ENCODE measurements around the gene SLIT3.

Gene SLIT3

DNA sequence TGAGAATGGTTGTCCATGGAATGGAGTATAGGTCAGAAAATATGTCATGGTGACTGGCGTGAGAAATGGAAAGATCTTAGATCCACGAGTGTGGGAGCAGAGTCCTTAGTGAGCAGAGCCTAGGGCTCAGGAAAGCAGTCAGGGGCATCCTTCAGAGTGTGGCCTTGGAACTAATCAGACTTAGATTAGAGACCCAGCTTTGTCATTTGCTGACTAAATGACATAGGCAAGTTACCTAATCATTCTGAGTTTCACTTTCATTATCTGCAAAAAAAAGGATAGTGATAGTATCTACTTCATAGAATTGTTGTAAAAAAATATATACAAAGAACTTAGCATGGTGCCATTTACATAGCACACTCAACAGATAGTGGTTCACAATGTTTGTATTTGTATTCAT is 24.3 kb upstream of the SLIT3 start:
- Histone ChIP-seq H3K27me3 (ENCODE audit: control insufficient read depth, insufficient read depth, low read length) (no peaks in the 10 kb centered on the region), H3K27ac (ENCODE audit: low read length) (no peak overlapping the region), H3K4me1 (ENCODE audit: control insufficient read depth, low read depth, low read length) (no peaks in the 10 kb centered on the region), H3K9ac (ENCODE audit: low read length) (no peak overlapping the region), H3K9me3 (ENCODE audit: control insufficient read depth, low read depth, low read length) (no peaks in the 10 kb centered on the region), H3K4me3 (ENCODE audit: low read length) (no peak overlapping the region), H3K36me3 (ENCODE audit: control insufficient read depth, low read depth, low read length) (no peaks in the 10 kb centered on the region)

DNA sequence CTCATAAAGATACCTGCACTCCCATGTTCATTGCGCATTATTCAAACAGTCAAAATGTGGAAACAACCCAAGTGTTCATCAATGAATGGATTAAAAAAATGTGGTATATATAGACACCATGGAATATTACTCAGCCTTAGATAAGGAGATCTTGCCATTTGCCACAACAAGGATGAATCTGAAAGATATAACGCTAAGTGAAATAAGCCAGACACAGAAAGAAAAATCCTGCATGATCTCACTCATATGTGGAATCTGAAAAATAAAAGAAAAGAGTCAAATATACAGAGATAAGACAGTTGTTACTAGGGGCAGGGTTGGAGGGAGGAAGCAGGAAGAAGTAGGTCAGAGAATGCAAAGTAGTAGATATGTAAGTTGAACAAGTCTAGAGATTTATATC is 17.6 kb upstream of the SLIT3 start:
- no peaks in the 10 kb centered on the region for H3K36me3 ChIP-seq (ENCODE audit: control insufficient read depth, low read depth, low read length)
- no peaks in the 10 kb centered on the region for H3K27me3 ChIP-seq (ENCODE audit: control insufficient read depth, insufficient read depth, low read length)
- no peak overlapping the region for H3K9ac ChIP-seq (ENCODE audit: low read length)
- H3K27ac ChIP-seq (ENCODE audit: low read length), result no peak overlapping the region
- no peaks in the 10 kb centered on the region for H3K4me1 ChIP-seq (ENCODE audit: control insufficient read depth, low read depth, low read length)
- H3K4me3 ChIP-seq (ENCODE audit: low read length), result no peak overlapping the region
- no peaks in the 10 kb centered on the region for H3K9me3 ChIP-seq (ENCODE audit: control insufficient read depth, low read depth, low read length)

DNA sequence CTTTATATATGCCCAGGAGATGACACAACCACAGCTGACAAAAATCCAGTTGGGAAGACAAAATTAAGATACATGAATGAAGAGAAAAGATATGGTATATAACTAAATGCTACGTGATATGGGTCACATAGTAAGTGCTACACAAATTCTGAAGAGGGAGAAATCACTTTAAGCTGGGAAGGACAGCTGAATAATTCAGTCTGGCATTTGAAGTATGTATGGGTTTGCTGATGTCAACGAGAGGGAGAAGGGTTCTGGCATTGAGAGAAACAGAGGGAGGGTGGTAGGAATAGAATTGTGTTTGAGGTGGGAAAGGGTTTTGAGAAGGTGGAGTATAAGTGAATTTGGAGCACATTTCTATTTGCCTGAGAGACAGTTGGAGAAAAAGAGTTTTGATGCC is 6.7 kb upstream of the SLIT3 start:
- Histone ChIP-seq H3K36me3 (ENCODE audit: control insufficient read depth, low read depth, low read length) (no peaks in the 10 kb centered on the region), H3K9ac (ENCODE audit: low read length) (no peak overlapping the region), H3K27me3 (ENCODE audit: control insufficient read depth, insufficient read depth, low read length) (peaks cover 7% of the 10 kb centered on the region), H3K27ac (ENCODE audit: low read length) (no peak overlapping the region), H3K4me1 (ENCODE audit: control insufficient read depth, low read depth, low read length) (no peaks in the 10 kb centered on the region), H3K4me3 (ENCODE audit: low read length) (no peak overlapping the region), H3K9me3 (ENCODE audit: control insufficient read depth, low read depth, low read length) (no peaks in the 10 kb centered on the region)

DNA sequence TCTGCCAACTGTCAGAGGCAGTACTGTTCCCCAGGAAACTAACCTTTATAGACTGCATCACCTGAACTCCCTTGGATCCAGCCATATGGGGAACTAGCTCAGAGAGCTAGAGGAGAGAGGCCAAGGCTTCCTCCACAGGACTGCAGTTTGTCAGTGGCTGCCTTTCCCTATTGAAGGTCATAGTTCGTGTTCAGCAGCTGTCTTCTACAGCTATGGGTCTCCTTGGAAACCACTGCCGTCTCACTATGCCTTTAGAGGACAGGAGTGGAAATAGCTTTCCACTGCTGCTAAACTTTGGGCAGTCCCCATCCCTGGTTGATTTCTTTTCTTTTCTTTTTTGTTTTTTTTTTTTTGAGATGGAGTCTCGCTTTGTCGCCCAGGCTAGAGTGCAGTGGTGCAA is 4.4 kb upstream of the SLIT3 start:
- Histone ChIP-seq H3K27ac (ENCODE audit: low read length) (no peak overlapping the region), H3K36me3 (ENCODE audit: control insufficient read depth, low read depth, low read length) (no peaks in the 10 kb centered on the region), H3K4me1 (ENCODE audit: control insufficient read depth, low read depth, low read length) (peaks cover 5% of the 10 kb centered on the region), H3K9ac (ENCODE audit: low read length) (no peak overlapping the region), H3K9me3 (ENCODE audit: control insufficient read depth, low read depth, low read length) (no peaks in the 10 kb centered on the region), H3K4me3 (ENCODE audit: low read length) (no peak overlapping the region), H3K27me3 (ENCODE audit: control insufficient read depth, insufficient read depth, low read length) (peaks cover 26% of the 10 kb centered on the region)

DNA sequence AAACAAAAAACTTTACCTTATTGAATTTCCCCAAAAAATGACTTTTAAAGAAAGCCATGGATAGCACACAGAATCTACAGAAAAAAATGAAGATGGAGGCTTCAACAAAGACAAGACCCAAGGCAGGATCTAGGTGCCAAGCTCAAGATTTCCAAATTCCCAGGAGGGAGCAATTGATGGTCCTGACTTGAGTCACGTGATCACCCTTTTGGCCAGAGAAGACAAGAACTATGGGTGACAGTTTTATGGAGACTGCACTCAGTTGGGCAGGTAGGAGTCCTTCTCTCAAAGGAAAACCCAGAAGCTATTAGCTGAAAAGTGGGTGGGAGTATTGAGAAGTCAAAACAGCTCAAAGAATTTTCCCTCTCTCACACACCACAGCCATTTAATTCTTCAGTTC is 3.2 kb upstream of the SLIT3 start:
- no peak overlapping the region for H3K4me3 ChIP-seq (ENCODE audit: low read length)
- no peak overlapping the region for H3K9ac ChIP-seq (ENCODE audit: low read length)
- H3K36me3 ChIP-seq (ENCODE audit: control insufficient read depth, low read depth, low read length), result no peaks in the 10 kb centered on the region
- peaks cover 5% of the 10 kb centered on the region for H3K4me1 ChIP-seq (ENCODE audit: control insufficient read depth, low read depth, low read length)
- peaks cover 38% of the 10 kb centered on the region for H3K27me3 ChIP-seq (ENCODE audit: control insufficient read depth, insufficient read depth, low read length)
- no peak overlapping the region for H3K27ac ChIP-seq (ENCODE audit: low read length)
- H3K9me3 ChIP-seq (ENCODE audit: control insufficient read depth, low read depth, low read length), result no peaks in the 10 kb centered on the region

DNA sequence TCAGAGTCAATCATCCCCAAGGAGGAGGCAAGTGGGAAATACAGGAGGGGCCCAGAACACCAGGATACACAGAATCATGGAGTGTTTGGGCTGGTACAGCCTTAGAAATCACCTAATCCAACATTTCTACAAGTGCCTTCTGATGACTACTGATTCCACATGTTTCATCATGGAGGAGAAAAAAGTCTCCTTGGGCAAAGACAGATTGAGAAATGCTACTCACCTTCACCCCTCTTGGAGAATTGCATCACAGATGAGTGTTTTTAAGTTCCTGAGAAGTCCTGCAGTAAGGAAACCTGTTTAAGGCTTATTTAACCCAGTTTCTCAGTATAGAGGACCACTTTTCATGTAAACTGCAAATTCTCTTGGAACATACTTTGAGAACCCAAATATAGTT is 2.2 kb upstream of the SLIT3 start:
- no peak overlapping the region for H3K27ac ChIP-seq (ENCODE audit: low read length)
- no peaks in the 10 kb centered on the region for H3K36me3 ChIP-seq (ENCODE audit: control insufficient read depth, low read depth, low read length)
- peaks cover 5% of the 10 kb centered on the region for H3K4me1 ChIP-seq (ENCODE audit: control insufficient read depth, low read depth, low read length)
- H3K4me3 ChIP-seq (ENCODE audit: low read length), result no peak overlapping the region
- H3K9ac ChIP-seq (ENCODE audit: low read length), result no peak overlapping the region
- peaks cover 49% of the 10 kb centered on the region for H3K27me3 ChIP-seq (ENCODE audit: control insufficient read depth, insufficient read depth, low read length)
- H3K9me3 ChIP-seq (ENCODE audit: control insufficient read depth, low read depth, low read length), result no peaks in the 10 kb centered on the region

DNA sequence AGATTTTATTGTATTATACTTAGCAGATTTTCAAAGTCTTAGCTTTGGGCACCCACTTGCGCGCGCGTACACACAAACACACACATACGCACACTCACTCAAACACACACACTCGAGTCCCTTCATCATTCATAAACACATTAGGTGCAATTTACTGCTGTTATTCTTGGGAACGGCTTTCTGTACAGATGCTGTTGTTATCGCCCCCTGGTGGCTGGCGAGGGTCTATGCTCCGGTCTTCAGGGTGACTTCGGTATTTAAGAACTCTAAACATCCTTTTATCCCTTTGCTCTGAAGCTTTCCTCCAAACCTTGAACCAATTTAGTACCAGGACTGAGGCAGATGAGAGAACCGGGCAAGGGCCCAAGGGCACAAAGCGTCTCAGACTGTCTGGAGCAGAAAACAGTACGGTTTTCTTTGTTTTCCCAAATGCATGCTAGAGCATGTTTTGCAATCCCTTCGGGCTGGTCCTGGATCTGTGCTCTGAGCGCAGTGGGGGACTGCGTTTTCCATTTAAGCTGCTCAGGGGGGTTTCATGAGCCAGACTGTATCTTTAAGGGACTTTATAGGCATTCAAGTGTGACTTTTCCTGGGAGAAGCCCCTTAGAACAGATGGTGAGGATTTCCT is 1.7 kb upstream of the SLIT3 start:
- H3K9ac ChIP-seq (ENCODE audit: low read length), result no peak overlapping the region
- no peak overlapping the region for H3K4me3 ChIP-seq (ENCODE audit: low read length)
- peaks cover 51% of the 10 kb centered on the region for H3K27me3 ChIP-seq (ENCODE audit: control insufficient read depth, insufficient read depth, low read length)

DNA sequence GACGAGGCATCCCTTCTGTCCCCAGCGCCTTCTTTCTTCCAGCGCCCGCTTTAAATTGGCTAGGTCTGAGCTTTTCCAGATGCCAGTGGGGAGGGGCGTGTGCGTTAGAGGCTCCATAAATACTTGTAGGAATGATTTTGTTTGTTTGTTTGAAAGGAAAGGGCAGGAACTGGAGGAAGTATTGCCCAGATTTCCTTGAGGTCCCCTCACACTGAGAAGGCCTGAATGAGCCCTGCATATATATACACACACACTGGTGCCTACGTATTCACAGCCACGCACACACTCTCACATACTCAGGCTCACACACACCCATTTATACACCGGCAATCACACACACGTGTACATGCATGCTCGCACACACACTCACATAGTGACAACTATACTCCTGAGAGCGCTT is 1.0 kb upstream of the SLIT3 start:
- Histone ChIP-seq H3K36me3 (ENCODE audit: control insufficient read depth, low read depth, low read length) (no peaks in the 10 kb centered on the region), H3K27ac (ENCODE audit: low read length) (no peak overlapping the region), H3K4me1 (ENCODE audit: control insufficient read depth, low read depth, low read length) (peaks cover 5% of the 10 kb centered on the region), H3K4me3 (ENCODE audit: low read length) (peak overlapping the region; percentile 64), H3K27me3 (ENCODE audit: control insufficient read depth, insufficient read depth, low read length) (peaks cover 51% of the 10 kb centered on the region), H3K9me3 (ENCODE audit: control insufficient read depth, low read depth, low read length) (no peaks in the 10 kb centered on the region), H3K9ac (ENCODE audit: low read length) (no peak overlapping the region)

More for the DNA sequence above, 1.7 kb upstream of the SLIT3 start:
- H3K36me3 ChIP-seq (ENCODE audit: control insufficient read depth, low read depth, low read length), result no peaks in the 10 kb centered on the region
- no peaks in the 10 kb centered on the region for H3K9me3 ChIP-seq (ENCODE audit: control insufficient read depth, low read depth, low read length)
- peaks cover 5% of the 10 kb centered on the region for H3K4me1 ChIP-seq (ENCODE audit: control insufficient read depth, low read depth, low read length)
- no peak overlapping the region for H3K27ac ChIP-seq (ENCODE audit: low read length)

DNA sequence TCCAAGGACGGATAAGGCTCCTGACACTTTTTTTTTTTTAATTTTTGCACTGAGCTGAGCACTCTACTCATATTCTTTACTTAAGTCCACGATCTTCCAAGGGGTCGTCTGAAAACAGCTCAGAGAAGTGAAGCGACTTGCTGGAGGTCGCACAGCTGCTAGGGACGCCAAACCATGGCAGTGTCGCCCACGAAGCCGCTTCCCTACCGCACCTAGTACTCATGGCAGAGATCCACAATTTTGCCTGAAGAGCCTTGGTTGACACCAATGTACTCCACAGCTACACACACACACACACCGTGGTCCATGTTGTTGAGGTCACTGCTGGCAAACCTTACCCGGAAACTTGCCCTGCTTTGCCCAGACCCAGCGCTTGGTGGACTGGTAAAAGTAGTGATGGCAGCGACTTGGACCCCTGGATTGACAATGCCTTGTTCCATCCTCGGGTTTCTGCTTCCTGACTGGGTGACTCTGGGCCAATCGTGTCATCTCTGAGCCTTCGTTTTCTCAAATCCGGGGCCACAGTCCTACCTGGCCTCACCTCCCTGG is 521 bp upstream of the SLIT3 start:
- H3K27ac ChIP-seq (ENCODE audit: low read length), result no peak overlapping the region

DNA sequence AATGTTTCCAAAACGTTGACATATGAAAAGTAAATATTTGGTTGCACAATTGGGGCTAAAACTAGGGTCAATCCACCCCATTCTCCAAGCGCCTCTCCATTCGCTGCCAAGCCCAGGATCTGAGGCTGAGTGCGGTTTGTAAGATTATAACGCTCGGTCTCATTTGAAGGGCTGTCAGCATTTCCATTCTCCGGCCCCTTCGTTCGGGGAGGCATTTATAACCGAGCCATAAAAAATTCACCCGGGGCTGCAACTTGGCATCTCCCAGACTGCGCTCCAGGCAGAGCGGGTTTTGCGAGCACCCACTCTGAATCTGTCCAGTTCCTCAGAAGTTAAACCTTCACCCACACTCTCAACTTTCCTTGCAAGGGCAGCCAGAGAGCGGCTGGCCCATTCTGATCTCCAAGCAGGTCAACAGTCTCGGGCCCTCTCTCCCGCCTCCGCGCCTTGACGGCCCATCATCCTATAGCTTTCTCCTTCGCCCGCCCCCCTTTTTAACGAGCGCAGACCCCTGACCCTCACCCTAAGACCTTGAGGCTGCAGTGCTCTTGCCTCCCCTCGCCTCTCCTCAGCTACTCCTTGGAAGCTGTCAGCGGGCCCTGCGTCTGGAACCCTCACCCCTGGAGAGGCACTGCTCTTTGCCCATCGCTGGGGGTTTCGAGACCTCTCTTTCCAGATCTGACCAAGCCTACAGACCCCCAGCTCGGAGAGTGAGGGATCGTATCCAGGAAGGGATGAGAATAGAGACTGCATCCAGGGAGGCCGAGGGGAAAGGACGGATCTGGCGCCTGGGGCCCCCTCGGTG is 1.1 kb downstream of the SLIT3 start:
- H3K9me3 ChIP-seq (ENCODE audit: control insufficient read depth, low read depth, low read length), result no peaks in the 10 kb centered on the region
- H3K27me3 ChIP-seq (ENCODE audit: control insufficient read depth, insufficient read depth, low read length), result peaks cover 51% of the 10 kb centered on the region
- H3K9ac ChIP-seq (ENCODE audit: low read length), result no peak overlapping the region
- H3K4me1 ChIP-seq (ENCODE audit: control insufficient read depth, low read depth, low read length), result peaks cover 5% of the 10 kb centered on the region
- H3K4me3 ChIP-seq (ENCODE audit: low read length), result peak overlapping the region; percentile 52
- H3K27ac ChIP-seq (ENCODE audit: low read length), result no peak overlapping the region
- no peaks in the 10 kb centered on the region for H3K36me3 ChIP-seq (ENCODE audit: control insufficient read depth, low read depth, low read length)

More for the DNA sequence above, 521 bp upstream of the SLIT3 start:
- peaks cover 5% of the 10 kb centered on the region for H3K4me1 ChIP-seq (ENCODE audit: control insufficient read depth, low read depth, low read length)
- no peak overlapping the region for H3K9ac ChIP-seq (ENCODE audit: low read length)
- no peaks in the 10 kb centered on the region for H3K9me3 ChIP-seq (ENCODE audit: control insufficient read depth, low read depth, low read length)
- peak overlapping the region; percentile 64 for H3K4me3 ChIP-seq (ENCODE audit: low read length)
- H3K36me3 ChIP-seq (ENCODE audit: control insufficient read depth, low read depth, low read length), result no peaks in the 10 kb centered on the region
- H3K27me3 ChIP-seq (ENCODE audit: control insufficient read depth, insufficient read depth, low read length), result peaks cover 51% of the 10 kb centered on the region

DNA sequence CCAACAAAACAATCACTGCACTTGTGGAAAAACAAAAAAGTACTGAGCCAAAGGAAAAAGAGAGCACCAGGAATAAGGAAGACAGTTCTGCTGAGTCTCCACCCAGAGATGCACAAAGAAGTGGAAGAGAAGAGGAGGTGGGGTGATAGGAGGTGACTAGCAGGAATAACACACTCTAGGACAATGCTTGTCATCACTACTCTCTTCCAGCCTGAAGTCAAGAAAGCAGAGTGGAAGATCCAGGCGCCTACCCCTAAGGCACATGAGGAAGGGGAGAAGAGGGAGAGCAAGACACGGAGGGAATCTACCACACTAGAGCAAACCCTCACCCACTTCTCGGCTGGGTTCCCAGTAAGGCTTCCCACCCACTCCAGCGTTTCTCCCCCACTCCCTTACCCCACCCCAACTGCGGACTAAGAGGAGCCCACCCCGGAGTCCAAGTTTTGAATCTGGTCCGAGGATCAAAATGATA is 1.7 kb downstream of the SLIT3 start:
- no peak overlapping the region for H3K4me3 ChIP-seq (ENCODE audit: low read length)
- H3K36me3 ChIP-seq (ENCODE audit: control insufficient read depth, low read depth, low read length), result no peaks in the 10 kb centered on the region
- peaks cover 51% of the 10 kb centered on the region for H3K27me3 ChIP-seq (ENCODE audit: control insufficient read depth, insufficient read depth, low read length)
- H3K4me1 ChIP-seq (ENCODE audit: control insufficient read depth, low read depth, low read length), result peaks cover 5% of the 10 kb centered on the region
- H3K9ac ChIP-seq (ENCODE audit: low read length), result no peak overlapping the region
- no peaks in the 10 kb centered on the region for H3K9me3 ChIP-seq (ENCODE audit: control insufficient read depth, low read depth, low read length)
- no peak overlapping the region for H3K27ac ChIP-seq (ENCODE audit: low read length)
